H1 (cell line): ENCODE data around the gene CCNA2. TPM values are rescaled to one million over a fixed set of nuclear protein-coding genes. Genes with fewer than 3 reads are reported as not detected.

Experiments used
- ATF3 ChIP-seq: IDR thresholded peaks from 2 replicates; pipeline ENCODE4 v1.6.1; 2011; ENCODE audit warnings: low read depth, mild to moderate bottlenecking, low read length; ENCODE audit not compliant: insufficient read depth
- EGR1 ChIP-seq: IDR thresholded peaks from 2 replicates; pipeline ENCODE4 v1.6.1; 2011; ENCODE audit warnings: low read depth, low read length, borderline replicate concordance
- MAX ChIP-seq: IDR thresholded peaks from 2 replicates; pipeline ENCODE4 v1.6.1; 2012; ENCODE audit warnings: inconsistent platforms
- PHF8 ChIP-seq: fragments of 200-600 bp; sonication (generic); conservative IDR thresholded peaks from 2 replicates; pipeline ENCODE4 v1.7.1; 2012; ENCODE audit warnings: low read depth, mild to moderate bottlenecking, inconsistent platforms, low read length, moderate library complexity
- RNF2 ChIP-seq: fragments of 200-900, 300-1000 bp; sonication (generic); IDR thresholded peaks from 2 replicates; pipeline ENCODE4 v1.7.1; 2016; ENCODE audit warnings: borderline replicate concordance, low read depth, mild to moderate bottlenecking, antibody characterized with exemption, low read length; ENCODE audit not compliant: poor library complexity, severe bottlenecking; ENCODE audit errors: missing control alignments
- RXRA ChIP-seq: IDR thresholded peaks from 2 replicates; pipeline ENCODE4 v1.6.1; 2011; ENCODE audit warnings: low read depth, mild to moderate bottlenecking, low read length, moderate library complexity; ENCODE audit not compliant: insufficient read depth
- polyA plus RNA-seq, 7 experiments: library from polyadenylated mRNA; depleted of rRNA in 3 of 7; stranded (reverse) in 5 of 7; unstranded in 2 of 7; fragments of >200 nt in 5 of 7; fragments of 200-250 nt in 2 of 7; gene quantifications; 1 replicate in 5 of 7; 2 replicates in 1 of 7; 4 replicates in 1 of 7; pipeline versions ENCODE4 v1.2.1 to v1.2.3, GENCODE V29; 2011 to 2013; ENCODE audit warnings: missing spikeins in 2 of 7, mixed read lengths in 2 of 7
- total RNA-seq: library from RNA; stranded (reverse); fragmentation: NEBNext Ultra II Directional; extraction: Animal tissue kit (Norgen Biotek cat#: 25700); gene quantifications from 2 replicates; pipeline ENCODE4 v1.2.1, GENCODE V29; 2021

Gene CCNA2
- total and polyA plus RNA-seq, 2 of the 8 experiments (the other 6 are each of a cell fraction or from before 2014, with no cell fraction given): 42.1 to 98.6 TPM

- TF ChIP-seq MAX (no peak), EGR1 (no peak), RXRA (no peak), RNF2 (no peak), PHF8 (no peak), ATF3 (no peak)
Measured at GRCh38 chr4:121799867-121800501, 23.7 kb downstream of the CCNA2 start (continued).
